SJSA1 (cell line): ENCODE results near the gene SLC36A2. TPM values are rescaled to one million over a fixed set of nuclear protein-coding genes. Genes with fewer than 3 reads are reported as not detected.
"Not testable (repeated sequence)": the region's sequence is repeated elsewhere in the genome, so short reads cannot be mapped to it uniquely, and the experiment has no call there.

Experiments used
- DNase-seq, 2 experiments: peaks; one replicate each; pipeline ENCODE4 v3.0.0-alpha.2; 2015 to 2020; ENCODE audit warnings: low spot score in 2 of 2, low read depth in 1 of 2
- H3K27ac ChIP-seq: fragments of 250-450 bp; sonication (Bioruptor Pico); 2 replicates; pipeline ENCODE4 v1.5.1; 2020; ENCODE audit warnings: mild to moderate bottlenecking, moderate library complexity
- H3K27me3 ChIP-seq: fragments of 250-450 bp; sonication (Bioruptor Pico); replicated peaks from 2 replicates; pipeline ENCODE4 v1.5.1; 2020; ENCODE audit warnings: mild to moderate bottlenecking, moderate library complexity
- H3K36me3 ChIP-seq: fragments of 250-450 bp; sonication (Bioruptor Pico); 2 replicates; pipeline ENCODE4 v1.5.1; 2020; ENCODE audit warnings: mild to moderate bottlenecking
- H3K4me1 ChIP-seq: fragments of 250-450 bp; sonication (Bioruptor Pico); replicated peaks from 2 replicates; pipeline ENCODE4 v1.6.1; 2021; ENCODE audit warnings: mild to moderate bottlenecking
- H3K4me3 ChIP-seq: fragments of 250-450 bp; sonication (Bioruptor Pico); 2 replicates; pipeline ENCODE4 v1.5.1; 2020; ENCODE audit warnings: mild to moderate bottlenecking
- H3K9me3 ChIP-seq: fragments of 250-450 bp; sonication (Bioruptor Pico); replicated peaks from 2 replicates; pipeline ENCODE4 v1.5.1; 2020; ENCODE audit warnings: mild to moderate bottlenecking
- total RNA-seq: library from RNA; depleted of rRNA; stranded (reverse); fragments of >200 nt; shearing (Covaris generic); gene quantifications from 2 replicates; pipeline ENCODE4 v1.2.3, GENCODE V29; 2014

The SLC36A2 gene
- total RNA-seq, 1 experiment from 2014 or later, result not detected

DNA sequence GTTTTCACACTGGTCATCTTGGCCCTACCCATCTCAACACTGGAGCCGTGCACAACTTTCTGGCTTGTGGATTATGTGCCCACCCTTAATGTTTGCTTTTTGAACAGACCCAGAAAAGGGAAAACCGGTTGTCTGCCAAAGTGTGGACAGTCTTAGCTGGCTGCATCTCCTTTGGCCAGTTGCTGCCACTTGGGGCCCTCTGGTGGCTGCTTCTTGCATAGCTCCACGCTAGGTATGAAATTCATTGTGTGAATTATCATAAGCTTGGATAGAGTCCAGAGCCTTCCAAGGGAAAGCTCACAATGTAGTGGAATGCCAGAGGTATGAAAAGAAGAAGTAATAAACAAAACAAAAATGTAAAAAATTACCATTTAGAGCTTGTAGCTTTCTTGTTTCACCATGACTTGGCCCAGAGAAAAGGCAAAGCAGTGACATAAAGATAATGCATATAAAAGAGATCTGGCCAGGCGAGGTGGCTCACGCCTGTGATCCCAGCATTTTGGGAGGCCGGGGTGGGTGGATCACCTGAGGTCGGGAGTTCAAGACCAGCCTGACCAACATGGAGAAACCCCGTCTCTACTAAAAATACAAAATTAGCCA, 31.3 kb downstream of the SLC36A2 start:
- peak; percentile 50 to 73 for DNase-seq
- Histone ChIP-seq H3K9me3 (0 out of 2 replicates have a peak, but pooled peaks cover 2% of the 10 kb centered on the region), H3K4me3 (no peak overlapping the region), H3K4me1 (no peaks in the 10 kb centered on the region), H3K36me3 (no peaks in the 10 kb centered on the region), H3K27ac (no peak overlapping the region), H3K27me3 (peaks cover 2% of the 10 kb centered on the region)

DNA sequence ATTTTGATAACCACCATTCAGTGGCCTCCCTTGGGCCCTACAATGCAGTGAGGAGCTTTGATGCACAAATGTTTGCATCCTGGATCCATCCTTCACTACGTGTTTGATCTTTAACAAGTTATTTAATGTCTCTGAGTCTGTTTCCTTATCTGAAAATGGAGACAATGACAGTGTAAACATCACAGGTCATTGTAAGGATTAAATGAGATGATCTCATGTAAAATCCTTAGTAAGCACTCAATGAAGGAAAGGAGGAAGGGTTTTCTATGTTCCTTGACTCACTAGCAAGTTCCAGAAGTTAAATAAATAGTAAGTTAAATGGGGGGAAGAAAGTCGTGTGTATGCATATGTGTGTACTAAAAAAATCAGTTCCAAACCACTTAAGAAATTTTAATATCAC, 34.0 kb downstream of the SLC36A2 start:
- DNase-seq, result no peak
- Histone ChIP-seq H3K9me3 (peaks cover 2% of the 10 kb centered on the region; the same call in 1 of the 2 replicates), H3K27ac (no peak overlapping the region), H3K27me3 (peaks cover 2% of the 10 kb centered on the region), H3K4me1 (no peaks in the 10 kb centered on the region), H3K4me3 (no peak overlapping the region), H3K36me3 (no peaks in the 10 kb centered on the region)

DNA sequence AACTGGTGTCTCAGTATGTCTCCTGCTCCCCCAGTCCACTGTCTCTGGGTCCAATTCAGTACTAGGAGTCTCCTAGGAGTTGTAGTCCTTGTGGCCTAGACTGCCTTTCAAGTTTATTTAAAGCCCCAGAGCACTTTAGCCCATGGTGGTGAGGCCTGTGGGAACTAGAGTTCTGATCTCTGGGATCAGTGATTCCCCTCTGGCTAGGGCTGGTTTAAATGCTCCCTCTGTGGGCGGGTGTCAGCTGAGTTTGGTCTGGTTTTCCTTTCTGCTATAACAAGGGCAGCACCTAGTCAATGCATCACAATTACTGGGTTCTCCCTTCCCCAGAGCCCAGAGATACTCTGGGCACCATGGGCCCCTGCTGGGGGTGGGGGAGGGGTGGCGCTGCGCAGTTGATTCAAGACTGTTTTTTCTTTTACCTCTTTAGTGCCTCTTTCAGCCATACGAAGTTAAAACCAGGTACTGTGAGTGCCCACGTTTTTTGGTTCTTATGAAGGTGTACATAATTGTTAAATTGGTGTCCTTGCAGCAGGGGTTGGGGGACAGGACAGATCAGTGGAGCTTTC, 34.5 kb downstream of the SLC36A2 start:
- H3K27me3 ChIP-seq, result peaks cover 2% of the 10 kb centered on the region
- no peaks in the 10 kb centered on the region for H3K36me3 ChIP-seq
- peaks cover 2% of the 10 kb centered on the region; the same call in 1 of the 2 replicates for H3K9me3 ChIP-seq
- H3K4me3 ChIP-seq, result no peak overlapping the region
- H3K4me1 ChIP-seq, result no peaks in the 10 kb centered on the region
- H3K27ac ChIP-seq, result no peak overlapping the region
- DNase-seq, result peak in 1 of 2 experiments; percentile 38

- Histone ChIP-seq H3K4me1 (no peaks in the 10 kb centered on the region), H3K27me3 (peaks cover 2% of the 10 kb centered on the region; the same call in 1 of the 2 replicates), H3K9me3 (peaks cover 2% of the 10 kb centered on the region; the same call in 1 of the 2 replicates), H3K36me3 (no peaks in the 10 kb centered on the region), H3K27ac (no peak overlapping the region), H3K4me3 (no peak overlapping the region)
- DNase-seq, result no peak
These were observed 36.4 kb downstream of the SLC36A2 start for GRCh38 chr5:151310932-151311331.

GRCh38 chr5:151309821-151310220, 37.5 kb downstream of the SLC36A2 start:
- not testable (repeated sequence) for H3K4me1 ChIP-seq, H3K4me3 ChIP-seq, H3K36me3 ChIP-seq, H3K27me3 ChIP-seq, H3K9me3 ChIP-seq, H3K27ac ChIP-seq
- peak in 1 of 2 experiments; percentile 37 for DNase-seq

- H3K27ac ChIP-seq, H3K4me1 ChIP-seq, H3K4me3 ChIP-seq, H3K27me3 ChIP-seq, H3K36me3 ChIP-seq, H3K9me3 ChIP-seq: not testable (repeated sequence)
- peak in 1 of 2 experiments; percentile 41 for DNase-seq
These were observed 38.1 kb downstream of the SLC36A2 start for GRCh38 chr5:151309266-151309665.

- H3K4me3 ChIP-seq, result no peak within 1 kb of the TSS
- DNase-seq, result no peak
- no peaks in the 10 kb centered on the region for H3K36me3 ChIP-seq
- no peaks in the 10 kb centered on the region for H3K4me1 ChIP-seq
- H3K27ac ChIP-seq, result no peak within 1 kb of the TSS
- no peaks in the 10 kb centered on the region for H3K9me3 ChIP-seq
- H3K27me3 ChIP-seq, result no peaks in the 10 kb centered on the region
These were observed 43.7 kb downstream of the SLC36A2 start, which contains the start of gene SLC36A3 for GRCh38 chr5:151303666-151304065. Gene SLC36A3, minus strand, starts transcription at chr5:151303766. Its CDS starts 412 bp downstream, at chr5:151303354.

DNA sequence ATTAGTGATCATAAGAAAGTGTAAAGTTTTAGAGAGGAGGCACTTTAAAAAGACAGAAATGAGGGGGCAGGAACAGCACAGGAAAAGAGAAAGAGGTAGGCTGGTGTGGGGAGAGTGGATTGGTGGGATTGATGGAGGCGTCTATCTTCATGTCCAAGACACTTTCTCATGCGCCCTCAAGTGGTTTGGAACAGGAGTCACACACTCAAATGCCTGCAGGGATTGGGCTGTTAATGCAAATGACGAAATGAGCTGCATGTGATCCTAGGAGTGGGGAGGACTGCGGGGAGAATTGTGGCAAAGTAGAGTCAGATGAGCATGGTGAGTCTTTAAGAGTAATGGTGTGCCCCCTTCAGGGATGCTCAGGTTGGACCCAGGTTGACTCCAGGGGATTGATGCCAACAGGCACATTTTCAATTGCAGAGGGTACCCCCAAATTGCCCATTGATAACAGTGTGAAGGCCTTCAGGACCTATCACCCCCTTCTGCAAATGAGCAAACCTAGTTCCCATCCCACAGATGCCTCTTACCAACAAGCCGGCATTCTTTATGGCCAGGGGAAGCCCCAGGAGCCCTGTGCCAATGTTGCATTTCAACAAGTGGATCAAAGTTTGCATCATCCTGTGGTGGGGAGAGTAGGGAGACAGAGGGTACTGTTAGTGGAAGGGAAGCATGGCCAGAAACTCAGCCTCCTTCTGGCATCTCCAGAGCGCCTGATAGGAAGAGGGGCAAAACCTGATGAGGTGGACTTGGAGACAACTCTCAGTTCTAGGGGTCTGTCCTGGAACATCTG, 49.1 kb downstream of the SLC36A2 start:
- peak in 1 of 2 experiments; percentile 19 for DNase-seq
- no peaks in the 10 kb centered on the region for H3K9me3 ChIP-seq
- no peaks in the 10 kb centered on the region for H3K4me1 ChIP-seq
- H3K27me3 ChIP-seq, result no peaks in the 10 kb centered on the region
- no peaks in the 10 kb centered on the region for H3K36me3 ChIP-seq
- H3K27ac ChIP-seq, result no peak overlapping the region
- no peak overlapping the region for H3K4me3 ChIP-seq

DNA sequence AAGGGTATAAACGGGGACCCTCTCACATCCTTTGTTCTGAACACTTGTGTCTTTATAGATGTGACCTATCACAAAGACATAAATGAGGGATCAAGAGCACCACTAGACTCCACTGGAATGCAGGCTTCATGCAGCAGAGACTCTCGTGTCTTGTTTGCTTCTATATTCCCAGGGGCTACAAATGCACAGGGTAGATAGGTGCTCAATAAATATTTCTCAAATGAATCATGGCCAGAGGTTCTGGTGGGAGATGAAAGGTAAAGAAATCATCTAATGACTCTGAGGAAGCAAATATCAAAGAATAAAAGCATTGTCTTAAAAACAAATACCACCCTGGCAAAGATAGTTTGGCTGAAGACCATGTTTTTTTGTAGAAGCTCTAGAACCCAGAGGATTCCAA, 50.4 kb downstream of the SLC36A2 start:
- DNase-seq, result peak in 1 of 2 experiments; percentile 5
- Histone ChIP-seq H3K9me3 (no peaks in the 10 kb centered on the region), H3K4me1 (no peaks in the 10 kb centered on the region), H3K27ac (no peak overlapping the region), H3K36me3 (no peaks in the 10 kb centered on the region), H3K4me3 (no peak overlapping the region), H3K27me3 (no peaks in the 10 kb centered on the region)

- no peak for DNase-seq
- Histone ChIP-seq H3K4me3 (no peak overlapping the region), H3K27me3 (no peaks in the 10 kb centered on the region), H3K9me3 (no peaks in the 10 kb centered on the region), H3K4me1 (no peaks in the 10 kb centered on the region), H3K27ac (no peak overlapping the region), H3K36me3 (no peaks in the 10 kb centered on the region)
These were observed 50.9 kb downstream of the SLC36A2 start for GRCh38 chr5:151296478-151296830.

DNA sequence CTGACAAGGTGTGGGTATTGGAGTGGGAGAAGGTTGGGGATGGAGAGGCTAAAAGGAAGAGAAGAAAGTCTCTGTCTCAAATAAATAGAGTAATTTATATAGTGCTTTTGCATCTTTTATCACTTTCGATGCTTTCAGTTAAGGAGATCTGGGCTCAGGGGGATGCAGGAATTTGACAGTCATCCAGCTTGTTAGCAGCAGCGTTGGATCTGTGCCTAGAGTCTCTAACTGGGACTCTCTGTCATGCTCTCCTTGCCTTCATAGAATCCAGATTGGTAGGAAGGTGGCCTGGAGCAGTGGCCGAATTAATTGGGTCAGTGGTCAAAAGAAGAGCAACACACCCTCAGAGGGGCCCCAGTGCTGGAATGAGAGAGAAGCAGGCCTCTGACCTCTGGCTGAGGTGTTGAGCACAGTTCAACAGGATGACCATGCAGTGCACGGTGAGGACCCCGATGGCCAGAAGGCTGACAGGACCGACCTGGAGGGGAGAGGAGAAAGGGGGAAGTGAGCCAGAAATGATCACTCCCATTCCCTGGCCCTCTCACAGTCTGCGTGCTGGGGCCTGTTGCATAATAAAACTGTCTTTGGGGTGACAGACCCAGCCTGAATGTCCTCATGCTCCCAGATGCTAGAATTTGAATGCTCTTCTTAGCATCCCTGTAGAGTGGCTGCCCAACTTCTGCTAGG, 51.4 kb downstream of the SLC36A2 start:
- DNase-seq, result peak in 1 of 2 experiments; percentile 34

DNA sequence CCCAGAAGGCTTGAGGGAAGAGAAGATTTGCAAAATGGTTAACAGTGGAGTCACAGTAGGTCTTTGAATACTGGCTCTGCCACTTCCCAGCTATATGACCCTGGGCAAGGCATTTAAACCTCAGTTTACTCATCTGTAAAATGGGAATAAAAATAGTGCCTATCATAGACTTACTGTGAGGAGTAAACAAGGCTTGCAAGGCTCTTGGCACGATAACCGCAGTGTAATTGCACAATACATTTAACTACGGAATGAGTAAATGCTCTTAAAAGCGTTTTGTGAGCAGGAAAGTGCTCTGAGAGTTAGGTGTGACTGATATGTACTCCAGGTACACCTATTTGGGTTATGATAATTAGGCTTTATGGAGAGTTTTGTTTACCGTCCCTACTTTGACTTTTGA, 52.2 kb downstream of the SLC36A2 start:
- Histone ChIP-seq H3K27me3 (no peaks in the 10 kb centered on the region), H3K27ac (no peak overlapping the region), H3K4me1 (no peaks in the 10 kb centered on the region), H3K4me3 (no peak overlapping the region), H3K36me3 (no peaks in the 10 kb centered on the region), H3K9me3 (no peaks in the 10 kb centered on the region)
- peak in 1 of 2 experiments; percentile 12 for DNase-seq

More for the DNA sequence above, 51.4 kb downstream of the SLC36A2 start:
- no peak overlapping the region for H3K4me3 ChIP-seq
- no peak overlapping the region for H3K27ac ChIP-seq
- no peaks in the 10 kb centered on the region for H3K4me1 ChIP-seq
- no peaks in the 10 kb centered on the region for H3K9me3 ChIP-seq
- no peaks in the 10 kb centered on the region for H3K27me3 ChIP-seq
- no peaks in the 10 kb centered on the region for H3K36me3 ChIP-seq

GRCh38 chr5:151293624-151294023, 53.7 kb downstream of the SLC36A2 start:
- H3K9me3 ChIP-seq, result no peaks in the 10 kb centered on the region
- no peak for DNase-seq
- H3K4me1 ChIP-seq, result no peaks in the 10 kb centered on the region

More at GRCh38 chr5:151293624-151294023, 53.7 kb downstream of the SLC36A2 start:
- Histone ChIP-seq H3K27ac (no peak overlapping the region), H3K27me3 (no peaks in the 10 kb centered on the region), H3K36me3 (no peaks in the 10 kb centered on the region), H3K4me3 (no peak overlapping the region)
